HT1080 (cell line): Measurements from ENCODE around the gene BPIFB6. TPM values are rescaled to one million over a fixed set of nuclear protein-coding genes. Genes with fewer than 3 reads are reported as not detected.

Source experiments
- DNase-seq: peaks from one replicate; pipeline ENCODE4 v3.0.0-alpha.2; 2015; ENCODE audit warnings: low read depth
- total RNA-seq: library from RNA; depleted of rRNA; stranded (reverse); fragments of >200 nt; shearing (Covaris generic); gene quantifications from 2 replicates; pipeline ENCODE4 v1.2.3, GENCODE V29; 2014; rRNA removed

The BPIFB6 gene
- total RNA-seq, 1 experiment from 2014 or later = not detected

GRCh38 chr20:33082546-33082945, 51.1 kb downstream of the BPIFB6 start:
- no peak for DNase-seq

- no peak for DNase-seq
Measured at GRCh38 chr20:33083544-33084340, 52.3 kb downstream of the BPIFB6 start.

GRCh38 chr20:33084722-33085121, 53.3 kb downstream of the BPIFB6 start:
- no peak for DNase-seq

- peak; percentile 9 for DNase-seq
Measured at GRCh38 chr20:33086052-33086722, 54.7 kb downstream of the BPIFB6 start.

GRCh38 chr20:33091147-33091546, 59.7 kb downstream of the BPIFB6 start:
- no peak for DNase-seq

- no peak for DNase-seq
Measured at GRCh38 chr20:33091693-33092092, 60.2 kb downstream of the BPIFB6 start.

- peak; percentile 24 for DNase-seq
Measured at GRCh38 chr20:33092361-33092760, 60.9 kb downstream of the BPIFB6 start.

GRCh38 chr20:33093074-33093473, 61.6 kb downstream of the BPIFB6 start:
- no peak for DNase-seq

GRCh38 chr20:33093582-33093981, 62.1 kb downstream of the BPIFB6 start:
- DNase-seq = no peak

Other genes starting within 250 kb of the BPIFB6 start
- gene MAPRE1, start 211.7 kb upstream of the BPIFB6 start, total RNA-seq = 114 and 137 TPM in 2 replicates
- gene EFCAB8, start 172.7 kb upstream of the BPIFB6 start, total RNA-seq = not detected in 2 replicates
- not detected in 2 replicates for gene SUN5, start 27.2 kb upstream of the BPIFB6 start, total RNA-seq
- gene BPIFB2, start 23.9 kb upstream of the BPIFB6 start, total RNA-seq = not detected in 2 replicates
- not detected in 2 replicates for gene BPIFB3, start 22.3 kb downstream of the BPIFB6 start, total RNA-seq
- gene BPIFB4, start 48.0 kb downstream of the BPIFB6 start, total RNA-seq = 0.10 TPM in 1 of 2 replicates, not detected in the other
- gene BPIFA2, start 136.5 kb downstream of the BPIFB6 start, total RNA-seq = not detected in 2 replicates
- not detected in 2 replicates for gene BPIFA3, start 185.7 kb downstream of the BPIFB6 start, total RNA-seq
- not detected in 2 replicates for gene BPIFA1, start 204.3 kb downstream of the BPIFB6 start, total RNA-seq